AG04449 (cell line): ENCODE results near the gene ERBB4.

ENCODE experiments used
- CTCF ChIA-PET: fragments of 350-600 bp; formaldehyde crosslinking; extraction: SDS; loops from one replicate; lab custom pipeline; 2021; ENCODE audit warnings: antibody characterized with exemption; lab: Yijun Ruan, JAX
- POLR2A ChIA-PET: fragments of 400-600, 350-600 bp; formaldehyde crosslinking; extraction: SDS; loops from one replicate; lab custom pipeline; 2020; ENCODE audit warnings: antibody characterized with exemption, inconsistent platforms; lab: Yijun Ruan, JAX
- DNase-seq: peaks from one replicate; pipeline ENCODE4 v3.0.0-alpha.2; 2010; ENCODE audit warnings: low read depth, low spot score
- H3K4me3 ChIP-seq: 2 replicates; pipeline ENCODE4 v1.5.1; 2011; ENCODE audit warnings: low read depth, mild to moderate bottlenecking, control low read depth, low read length
- TF ChIP-seq, protein P1 (sequence below): IDR thresholded peaks from one replicate; pipeline ENCODE4 v1.5.1; 2011; ENCODE audit warnings: mild to moderate bottlenecking, moderate library complexity, low read length, control low read depth, inconsistent platforms; ENCODE audit not compliant: insufficient read depth; ENCODE audit errors: missing control alignments

ERBB4 gene

DNA sequence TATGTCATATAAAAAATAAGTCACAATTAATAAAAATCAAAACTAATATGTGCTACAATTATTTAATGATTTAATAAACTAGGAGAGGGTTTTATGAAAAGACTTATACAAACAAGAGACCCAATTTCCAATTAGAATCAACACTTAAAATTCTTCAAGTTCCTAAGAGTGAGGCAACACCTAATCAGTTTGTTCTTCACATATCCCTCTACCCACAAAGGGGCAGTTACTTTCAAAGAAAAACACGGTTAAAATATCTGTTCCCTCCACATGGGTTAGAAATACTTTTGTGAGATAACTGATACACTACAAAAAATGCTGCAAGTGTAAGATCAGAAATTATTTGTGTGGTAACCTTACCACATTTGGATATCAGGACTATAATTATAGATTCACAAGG is 357.0 kb downstream of the ERBB4 start:
- TF ChIP-seq, protein P1, sequence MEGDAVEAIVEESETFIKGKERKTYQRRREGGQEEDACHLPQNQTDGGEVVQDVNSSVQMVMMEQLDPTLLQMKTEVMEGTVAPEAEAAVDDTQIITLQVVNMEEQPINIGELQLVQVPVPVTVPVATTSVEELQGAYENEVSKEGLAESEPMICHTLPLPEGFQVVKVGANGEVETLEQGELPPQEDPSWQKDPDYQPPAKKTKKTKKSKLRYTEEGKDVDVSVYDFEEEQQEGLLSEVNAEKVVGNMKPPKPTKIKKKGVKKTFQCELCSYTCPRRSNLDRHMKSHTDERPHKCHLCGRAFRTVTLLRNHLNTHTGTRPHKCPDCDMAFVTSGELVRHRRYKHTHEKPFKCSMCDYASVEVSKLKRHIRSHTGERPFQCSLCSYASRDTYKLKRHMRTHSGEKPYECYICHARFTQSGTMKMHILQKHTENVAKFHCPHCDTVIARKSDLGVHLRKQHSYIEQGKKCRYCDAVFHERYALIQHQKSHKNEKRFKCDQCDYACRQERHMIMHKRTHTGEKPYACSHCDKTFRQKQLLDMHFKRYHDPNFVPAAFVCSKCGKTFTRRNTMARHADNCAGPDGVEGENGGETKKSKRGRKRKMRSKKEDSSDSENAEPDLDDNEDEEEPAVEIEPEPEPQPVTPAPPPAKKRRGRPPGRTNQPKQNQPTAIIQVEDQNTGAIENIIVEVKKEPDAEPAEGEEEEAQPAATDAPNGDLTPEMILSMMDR: no peak
- no peak for DNase-seq
- CTCF ChIA-PET: no interaction called here

DNA sequence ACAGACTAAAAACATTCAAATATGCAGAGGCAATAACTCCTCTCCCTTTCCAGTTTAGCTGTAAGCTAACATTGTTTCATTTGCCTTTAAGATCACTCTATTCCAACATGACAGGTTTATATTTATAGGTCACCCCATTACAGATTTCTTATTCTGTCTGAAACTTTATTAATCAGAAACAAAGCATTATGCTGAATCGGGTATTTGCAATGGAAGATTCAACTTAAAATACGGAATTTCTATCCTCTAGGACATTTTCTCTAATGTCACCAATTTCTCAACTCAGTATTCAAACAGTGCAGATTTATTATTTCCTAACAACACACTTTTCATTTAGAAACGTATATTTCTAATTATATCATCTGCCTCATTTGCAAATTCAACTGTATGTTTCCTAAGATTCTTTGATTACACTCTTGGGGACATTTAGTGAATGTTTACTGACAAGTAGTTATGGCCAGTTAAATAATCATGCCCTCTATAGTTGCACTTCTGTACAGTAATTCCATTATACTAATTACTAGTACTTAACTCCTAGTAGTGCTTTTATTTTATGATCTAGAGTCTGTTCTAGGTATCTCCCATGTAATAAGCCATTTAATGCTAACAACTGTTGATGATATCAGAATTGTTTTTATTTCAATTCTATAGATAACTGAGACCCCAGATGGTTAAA is 358.1 kb downstream of the ERBB4 start:
- TF ChIP-seq, protein P1: no peak
- POLR2A ChIA-PET: no interaction called here
- CTCF ChIA-PET: no interaction called here
- no peak overlapping the region for H3K4me3 ChIP-seq
- no peak for DNase-seq

More for the DNA sequence above, 357.0 kb downstream of the ERBB4 start:
- POLR2A ChIA-PET: no interaction called here
- H3K4me3 ChIP-seq: no peak overlapping the region

DNA sequence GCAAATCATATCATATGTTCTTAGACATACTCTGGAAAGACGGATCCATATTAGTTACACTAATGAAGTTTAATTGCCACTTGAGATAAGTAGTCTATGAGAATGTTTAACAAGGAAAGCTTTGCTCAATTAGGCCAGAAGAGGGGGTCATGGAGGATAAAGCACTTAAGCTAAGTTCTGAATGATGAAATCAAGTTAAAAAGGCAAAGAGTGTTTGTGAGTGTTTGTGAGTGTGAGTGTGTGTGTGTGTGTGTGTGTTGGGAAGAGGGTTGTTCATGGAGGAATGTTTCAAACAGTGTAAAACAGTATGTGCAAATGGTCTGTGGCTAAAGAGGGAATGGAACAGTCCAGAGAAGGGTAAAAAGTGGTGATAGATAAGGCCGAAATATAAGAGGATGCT is 360.9 kb downstream of the ERBB4 start:
- CTCF ChIA-PET: no interaction called here
- POLR2A ChIA-PET: no interaction called here
- TF ChIP-seq, protein P1: no peak
- DNase-seq: no peak
- H3K4me3 ChIP-seq: no peak overlapping the region

DNA sequence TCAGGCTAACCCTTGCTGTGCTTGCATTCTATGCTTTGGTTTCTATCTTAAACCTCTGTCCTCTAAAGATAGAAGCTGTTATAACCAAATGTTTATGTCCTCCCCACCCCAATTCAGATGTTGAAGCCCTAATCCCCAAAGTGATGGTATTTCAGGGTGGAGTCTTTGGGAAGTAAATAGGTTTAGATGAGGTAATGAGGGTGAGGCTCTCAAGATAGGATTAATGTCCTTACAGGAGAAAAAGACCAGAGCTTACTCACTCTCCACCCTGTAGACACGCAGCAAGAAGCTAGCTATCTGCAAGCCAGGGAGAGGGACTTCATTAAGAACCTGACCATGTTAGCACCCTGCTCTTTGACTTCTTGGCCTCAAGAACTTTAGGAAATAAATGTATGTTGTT is 362.5 kb downstream of the ERBB4 start:
- TF ChIP-seq, protein P1: no peak
- CTCF ChIA-PET: no interaction called here
- no peak overlapping the region for H3K4me3 ChIP-seq
- POLR2A ChIA-PET: no interaction called here
- no peak for DNase-seq

DNA sequence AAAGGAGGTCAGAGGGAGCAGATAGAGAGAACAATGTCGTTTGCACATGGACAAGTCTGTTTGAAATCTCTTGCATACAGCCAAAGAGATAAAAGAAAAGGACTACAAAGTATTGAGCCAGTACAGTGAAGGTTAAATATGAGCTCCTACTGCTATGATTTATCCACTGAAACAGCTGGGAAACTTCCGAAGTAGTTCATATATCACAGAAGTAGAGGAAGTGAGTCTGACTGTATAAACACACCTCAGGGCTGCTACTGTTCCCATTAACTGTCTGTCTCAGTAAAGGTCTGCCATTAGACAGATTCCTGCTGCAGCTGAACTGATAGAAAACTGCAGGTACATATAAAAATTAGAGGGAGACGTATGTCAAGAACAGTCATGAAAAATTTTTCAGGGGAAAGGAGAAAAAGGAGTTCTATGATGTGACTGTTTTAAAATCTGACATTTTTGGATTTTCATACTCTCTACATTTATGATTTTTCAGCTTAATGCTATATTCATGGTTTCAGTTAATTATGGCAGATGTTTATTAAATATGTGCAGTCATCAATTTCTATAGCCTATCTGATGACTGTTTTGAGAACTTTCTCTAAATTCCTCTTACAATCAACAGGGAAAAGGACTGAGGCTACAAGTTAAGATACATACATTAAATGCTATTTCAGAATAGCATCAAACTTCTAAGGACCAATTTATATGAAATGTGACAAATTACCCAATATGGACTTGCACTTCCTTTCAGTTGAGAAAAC is 364.7 kb downstream of the ERBB4 start:
- no peak overlapping the region for H3K4me3 ChIP-seq
- POLR2A ChIA-PET: no interaction called here
- CTCF ChIA-PET: no interaction called here
- TF ChIP-seq, protein P1: no peak
- no peak for DNase-seq

DNA sequence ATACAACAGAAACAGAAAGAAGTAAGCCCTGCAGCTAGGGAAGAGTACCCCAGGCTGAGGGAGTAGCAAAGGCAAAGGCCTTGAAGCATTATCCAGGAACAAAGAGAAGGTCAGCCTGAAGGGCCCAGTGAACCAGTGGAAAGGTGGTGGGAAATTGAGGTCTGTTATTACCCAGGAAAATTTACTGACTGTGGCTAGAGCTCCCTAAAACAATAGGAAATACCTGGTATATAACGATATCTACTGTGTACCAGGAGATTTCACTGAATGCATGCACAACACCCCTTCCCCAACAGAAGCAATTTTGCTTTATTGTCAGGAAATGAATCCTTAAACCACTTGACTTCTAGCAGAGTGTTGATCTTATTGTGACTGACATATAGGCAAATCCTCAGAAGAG is 365.3 kb downstream of the ERBB4 start:
- ChIA-PET CTCF (no interaction called here), POLR2A (no interaction called here)
- TF ChIP-seq, protein P1: no peak
- H3K4me3 ChIP-seq: no peak overlapping the region
- DNase-seq: no peak
